HG02840 (cell line): ENCODE measurements around the gene CAPNS1.
"Not testable (repeated sequence)": the region's sequence is repeated elsewhere in the genome, so short reads cannot be mapped to it uniquely, and the experiment has no call there.

Experiments used
- ATAC-seq: cut with Tn5 transposase; IDR thresholded peaks from one replicate; pipeline ENCODE4 v1.9.1; 2021; ENCODE audit warnings: mild to moderate bottlenecking, moderate library complexity, moderate number of reproducible peaks; ENCODE audit not compliant: unreplicated experiment, low FRiP score

CAPNS1 gene

GRCh38 chr19:36144624-36145023 is 4.8 kb downstream of the CAPNS1 start:
- no peak for ATAC-seq

- no peak for ATAC-seq
These were observed 10.0 kb downstream of the CAPNS1 start for GRCh38 chr19:36149673-36150406.

- ATAC-seq = no peak
These were observed 10.7 kb downstream of the CAPNS1 start for GRCh38 chr19:36150586-36150985.

GRCh38 chr19:36151144-36152018 is 11.5 kb downstream of the CAPNS1 start:
- no peak for ATAC-seq

GRCh38 chr19:36152019-36152351 is 12.1 kb downstream of the CAPNS1 start:
- no peak for ATAC-seq

GRCh38 chr19:36152352-36153091 is 12.7 kb downstream of the CAPNS1 start, which contains the start of gene COX7A1:
Gene COX7A1 (minus strand): TSS chr19:36152447. CDS start chr19:36152407, 40 bp downstream.
- ATAC-seq = no peak

- ATAC-seq = no peak
These were observed 13.3 kb downstream of the CAPNS1 start for GRCh38 chr19:36153126-36153525.

GRCh38 chr19:36160821-36161596 is 21.1 kb downstream of the CAPNS1 start:
- ATAC-seq = no peak

GRCh38 chr19:36163813-36164212 is 23.9 kb downstream of the CAPNS1 start:
- no peak for ATAC-seq

- no peak for ATAC-seq
These were observed 29.4 kb downstream of the CAPNS1 start for GRCh38 chr19:36169084-36169760.

- no peak for ATAC-seq
These were observed 33.0 kb downstream of the CAPNS1 start for GRCh38 chr19:36172852-36173251.

GRCh38 chr19:36173846-36174245 is 34.0 kb downstream of the CAPNS1 start:
- ATAC-seq = not testable (repeated sequence)

- not testable (repeated sequence) for ATAC-seq
These were observed 39.2 kb downstream of the CAPNS1 start for GRCh38 chr19:36179077-36179476.

- ATAC-seq = no peak
These were observed 42.9 kb downstream of the CAPNS1 start for GRCh38 chr19:36182612-36183244.

GRCh38 chr19:36183245-36183628 is 43.4 kb downstream of the CAPNS1 start:
- ATAC-seq = no peak

- not testable (repeated sequence) for ATAC-seq
These were observed 46.9 kb downstream of the CAPNS1 start for GRCh38 chr19:36186722-36187121.

GRCh38 chr19:36196249-36196648 is 56.4 kb downstream of the CAPNS1 start:
- ATAC-seq = no peak

GRCh38 chr19:36198119-36198518 is 58.3 kb downstream of the CAPNS1 start:
- ATAC-seq = no peak
